Coronary artery (tissue), 2 donors: ENCODE results near the gene CDKN1A.
A peak's percentile ranks its signal among the peaks of the same experiment; 100 is the strongest.

ENCODE experiments used
- DNase-seq: peaks from one replicate; pipeline ENCODE4 v3.0.0-alpha.2; 2017; ENCODE audit warnings: low spot score
- H3K27ac ChIP-seq, 2 donors: fragments of 200-600 bp; sonication (generic); one replicate each; pipeline ENCODE4 v1.5.1; 2016 to 2019
- H3K4me3 ChIP-seq: fragments of 200-600 bp; sonication (generic); 2 replicates; pipeline ENCODE4 v1.5.1; 2016; ENCODE audit warnings: mild to moderate bottlenecking, moderate library complexity
- TF ChIP-seq, protein P1 (sequence below): fragments of 200-600 bp; sonication (generic); IDR thresholded peaks from one replicate; pipeline ENCODE4 v1.5.1; 2019; ENCODE audit warnings: antibody characterized with exemption

Gene CDKN1A

DNA sequence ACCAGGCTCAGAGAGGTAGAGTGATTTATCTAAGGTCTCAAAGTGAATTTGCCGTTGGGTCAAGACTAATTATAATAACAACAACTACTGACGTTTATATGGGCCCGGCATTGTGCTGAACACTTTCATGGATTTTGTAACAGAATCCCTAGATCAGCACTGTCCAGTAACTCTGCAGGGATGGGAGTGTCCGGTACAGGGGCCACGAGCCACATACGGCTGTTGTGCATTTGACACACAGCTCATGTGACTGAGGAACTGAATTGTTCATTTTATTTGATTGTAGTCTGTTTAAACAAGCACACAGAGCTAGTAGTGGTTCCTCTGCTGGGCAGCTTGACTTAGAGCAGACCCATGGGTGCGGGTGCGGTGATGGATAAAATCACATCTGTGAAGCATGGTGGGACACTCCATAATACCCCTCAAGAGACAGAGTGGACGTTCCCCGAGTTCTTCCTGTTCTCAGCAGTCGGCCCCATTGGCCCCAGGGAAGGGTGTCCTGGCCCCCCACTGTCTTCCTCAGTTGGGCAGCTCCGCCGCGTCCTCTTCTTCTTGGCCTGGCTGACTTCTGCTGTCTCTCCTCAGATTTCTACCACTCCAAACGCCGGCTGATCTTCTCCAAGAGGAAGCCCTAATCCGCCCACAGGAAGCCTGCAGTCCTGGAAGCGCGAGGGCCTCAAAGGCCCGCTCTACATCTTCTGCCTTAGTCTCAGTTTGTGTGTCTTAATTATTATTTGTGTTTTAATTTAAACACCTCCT, 6.8 kb downstream of the CDKN1A start:
- Histone ChIP-seq H3K4me3 (peak overlapping the region; percentile 2), H3K27ac (peak overlapping the region; percentile 25 to 50)
- DNase-seq = no peak

GRCh38 chr6:36685926-36686667, 7.6 kb downstream of the CDKN1A start:
- DNase-seq = no peak
- H3K4me3 ChIP-seq = no peak overlapping the region
- TF ChIP-seq, protein P1, sequence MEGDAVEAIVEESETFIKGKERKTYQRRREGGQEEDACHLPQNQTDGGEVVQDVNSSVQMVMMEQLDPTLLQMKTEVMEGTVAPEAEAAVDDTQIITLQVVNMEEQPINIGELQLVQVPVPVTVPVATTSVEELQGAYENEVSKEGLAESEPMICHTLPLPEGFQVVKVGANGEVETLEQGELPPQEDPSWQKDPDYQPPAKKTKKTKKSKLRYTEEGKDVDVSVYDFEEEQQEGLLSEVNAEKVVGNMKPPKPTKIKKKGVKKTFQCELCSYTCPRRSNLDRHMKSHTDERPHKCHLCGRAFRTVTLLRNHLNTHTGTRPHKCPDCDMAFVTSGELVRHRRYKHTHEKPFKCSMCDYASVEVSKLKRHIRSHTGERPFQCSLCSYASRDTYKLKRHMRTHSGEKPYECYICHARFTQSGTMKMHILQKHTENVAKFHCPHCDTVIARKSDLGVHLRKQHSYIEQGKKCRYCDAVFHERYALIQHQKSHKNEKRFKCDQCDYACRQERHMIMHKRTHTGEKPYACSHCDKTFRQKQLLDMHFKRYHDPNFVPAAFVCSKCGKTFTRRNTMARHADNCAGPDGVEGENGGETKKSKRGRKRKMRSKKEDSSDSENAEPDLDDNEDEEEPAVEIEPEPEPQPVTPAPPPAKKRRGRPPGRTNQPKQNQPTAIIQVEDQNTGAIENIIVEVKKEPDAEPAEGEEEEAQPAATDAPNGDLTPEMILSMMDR = no peak
- peak overlapping the region; percentile 25 to 50 for H3K27ac ChIP-seq

More for the DNA sequence above, 6.8 kb downstream of the CDKN1A start:
- TF ChIP-seq, protein P1 = no peak

- no peak overlapping the region for H3K4me3 ChIP-seq
- no peak overlapping the region for H3K27ac ChIP-seq
- no peak for DNase-seq
- TF ChIP-seq, protein P1 = no peak
Observed at GRCh38 chr6:36686668-36687513, 8.4 kb downstream of the CDKN1A start.

- DNase-seq = no peak
- H3K4me3 ChIP-seq = no peak overlapping the region
- no peak overlapping the region for H3K27ac ChIP-seq
- TF ChIP-seq, protein P1 = no peak
Observed at GRCh38 chr6:36688063-36688738, 9.7 kb downstream of the CDKN1A start.

- TF ChIP-seq, protein P1 = no peak
- Histone ChIP-seq H3K4me3 (no peak overlapping the region), H3K27ac (no peak overlapping the region)
- no peak for DNase-seq
Observed at GRCh38 chr6:36688739-36689075, 10.2 kb downstream of the CDKN1A start.

DNA sequence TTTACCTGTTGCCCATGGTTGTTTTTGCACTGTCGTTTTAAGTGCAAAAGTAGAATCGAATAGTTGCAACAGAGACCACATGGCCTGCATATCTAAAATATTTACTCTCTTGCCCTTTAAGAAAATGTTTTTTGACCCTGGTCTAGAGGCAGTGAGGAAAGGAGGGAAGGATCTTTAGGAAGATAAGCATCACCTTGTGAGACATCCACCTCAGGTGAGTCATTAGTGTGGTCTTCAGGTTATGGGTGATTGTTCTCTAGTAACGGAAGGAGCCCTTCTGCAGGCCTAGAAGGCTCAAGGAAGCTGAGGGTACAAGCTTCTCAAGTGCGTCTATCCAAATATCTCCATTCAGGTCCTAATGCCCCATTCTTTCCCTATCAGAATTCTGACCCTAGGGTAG, 12.5 kb downstream of the CDKN1A start:
- H3K4me3 ChIP-seq = no peak overlapping the region
- TF ChIP-seq, protein P1 = no peak
- no peak overlapping the region for H3K27ac ChIP-seq

More for the DNA sequence above, 12.5 kb downstream of the CDKN1A start:
- DNase-seq = no peak
